ENCODE data around the gene PLA2G7.

- no peak for TF ChIP-seq MAX (IDR thresholded peaks at IDR 0.05; ENCODE audit: insufficient read depth, insufficient read length)
- no peak for TF ChIP-seq POLR2A (IDR thresholded peaks at IDR 0.05; ENCODE audit: low read depth, low read length)
- no peak for TF ChIP-seq POLR2AphosphoS5 (IDR thresholded peaks at IDR 0.05; ENCODE audit: insufficient read depth, low read depth, low read length)
- TF ChIP-seq CTCF (IDR thresholded peaks at IDR 0.05; ENCODE audit: extremely low read depth in 1 of 2, insufficient read depth in 1 of 2, low read depth in 1 of 2, low read length in 2 of 2), result no peak
- TF ChIP-seq JUN (IDR thresholded peaks at IDR 0.05; ENCODE audit: borderline replicate concordance, insufficient read depth, insufficient read length, low read depth), result no peak
- TF ChIP-seq FOS (IDR thresholded peaks at IDR 0.05; ENCODE audit: borderline replicate concordance, insufficient read depth, low read length), result no peak
- no peak for TF ChIP-seq MYC (IDR thresholded peaks at IDR 0.05; ENCODE audit: low read depth, low read length)
Observed at GRCh38 chr6:46784535-46784934, 49.4 kb upstream of the PLA2G7 start.

All from endothelial cell of umbilical vein (primary cell).